Psoas muscle (tissue), 8 donors: ENCODE results near the gene DPF1. TPM values are rescaled to one million over a fixed set of nuclear protein-coding genes. Genes with fewer than 3 reads are reported as not detected.

Source experiments
- ATAC-seq, 4 donors: fragments of 200-7000 bp; cut with Tn5 transposase; one replicate each; pipeline ENCODE4 v1.9.1; 2020; ENCODE audit warnings: moderate library complexity in 3 of 4, mild to moderate bottlenecking in 2 of 4
- DNase-seq, 2 donors: peaks; one replicate each; pipeline ENCODE4 v3.0.0-alpha.2; 2020
- H3K27ac ChIP-seq: fragments of 200-600 bp; one replicate; pipeline ENCODE4 v1.8.0; 2022
- H3K27me3 ChIP-seq, 3 donors: fragments of 200-600 bp in 1 of 3; one replicate each; pipeline versions ENCODE4 v1.6.1 to v1.8.0; 2013 to 2022; ENCODE audit warnings: low read length in 2 of 3, mild to moderate bottlenecking in 2 of 3, moderate library complexity in 1 of 3; ENCODE audit not compliant: insufficient read depth in 3 of 3
- H3K36me3 ChIP-seq, 2 donors: fragments of 200-600 bp in 1 of 2; one replicate each; pipeline versions ENCODE4 v1.6.1 to v1.8.0; 2013 to 2022; ENCODE audit warnings: low read depth in 1 of 2, mild to moderate bottlenecking in 1 of 2, moderate library complexity in 1 of 2; ENCODE audit not compliant: insufficient read depth in 1 of 2
- H3K4me1 ChIP-seq: fragments of 200-600 bp; one replicate; pipeline ENCODE4 v1.8.0; 2022
- H3K4me3 ChIP-seq: fragments of 200-600 bp; one replicate; pipeline ENCODE4 v1.8.0; 2022; ENCODE audit warnings: mild to moderate bottlenecking
- H3K9me3 ChIP-seq: fragments of 200-600 bp; one replicate; pipeline ENCODE4 v1.8.0; 2022
- CTCF ChIP-seq: fragments of 200-600 bp; IDR thresholded peaks from one replicate; pipeline ENCODE4 v1.8.0; 2022; ENCODE audit warnings: antibody characterized with exemption
- WGBS, 3 donors: extraction: QIAGEN DNeasy Blood & Tissue Kit; methylation state at CpG; one replicate each; pipeline versions ENCODE4 v1.1.6 to v1.1.7; 2013; 5-methylcytosine and 5-hydroxymethylcytosine counted together
- intact Hi-C, 2 donors: fragments of 100-400 bp; cut with DNase I; formaldehyde crosslinking; loops; one replicate each; pipeline versions ENCODE4 v1.11.0 to v1.14.2; 2022
- polyA plus RNA-seq, 3 donors: library from polyadenylated mRNA; stranded (reverse); fragments of 200-250 nt; gene quantifications; one replicate each; pipeline ENCODE4 v1.2.3, GENCODE V29; 2013
- total RNA-seq, 4 donors: library from RNA; stranded (reverse); fragmentation: NEBNext Ultra II Directional in 2 of 4; extraction: Animal tissue kit (Norgen Biotek cat#: 25700) in 2 of 4; gene quantifications; one replicate each; pipeline versions ENCODE4 v1.2.1 to v1.2.4, GENCODE V29; 2021 to 2023
- donor health status: healthy with polysubstance abuse.
- donor health status: DM: no; HTN: no; CAD: no; lungs with moderate emphysema.
- donor health status: Bipolar disorder and iron deficiency.
- donor health status: healthy.
- donor health status: DM: yes; HTN: yes; CAD: no.
- donor health status: DM: no; HTN: no; CAD: no.
- donor health status: DM: no; HTN: no; CAD: no.
- donor health status: DM: yes; HTN: yes; CAD: no.

The DPF1 gene
- total and polyA plus RNA-seq, 7 donors, result 0.07 to 0.17 (median 0.16) TPM; not detected in 4

- 85 to 91% (median 91%) methylated on average over 15 to 16 of the region's 16 CpGs for WGBS, 3 donors
Observed at GRCh38 chr19:38206928-38207327, 17.1 kb downstream of the DPF1 start.

DNA sequence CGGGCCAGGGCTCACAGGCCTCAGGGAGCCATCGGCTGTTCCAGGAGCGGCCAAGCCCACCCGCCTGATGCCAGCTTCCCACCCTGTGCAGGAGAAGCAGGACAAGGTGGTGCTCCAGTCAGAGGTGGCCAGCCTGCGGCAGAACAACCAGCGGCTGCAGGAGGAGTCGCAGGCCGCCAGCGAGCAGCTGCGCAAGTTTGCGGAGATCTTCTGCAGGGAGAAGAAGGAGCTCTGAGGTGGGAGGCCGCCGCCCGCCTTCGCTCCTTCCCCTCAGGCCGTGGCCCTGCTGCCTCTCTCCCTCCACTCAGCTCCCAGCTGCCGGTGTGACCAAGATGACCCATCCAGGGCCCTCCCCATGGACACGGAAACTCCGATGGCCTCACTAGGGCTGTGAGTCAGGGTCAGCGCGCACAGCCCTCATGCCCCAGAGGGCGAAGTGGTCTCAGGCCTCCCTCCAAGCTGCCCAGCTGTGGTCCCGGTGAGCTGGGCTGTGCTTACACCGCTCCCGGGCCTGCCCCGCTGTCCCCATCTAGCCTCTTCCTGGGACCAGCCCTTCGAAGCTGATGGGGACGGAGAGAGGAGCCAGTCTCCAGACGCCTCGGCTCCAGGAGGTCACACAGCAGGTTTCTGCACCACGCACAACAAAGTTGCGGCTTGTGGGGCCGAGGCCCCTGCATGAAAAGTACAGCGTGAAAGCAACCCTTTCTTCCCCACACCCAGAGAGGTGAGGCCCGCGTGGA is 17.8 kb downstream of the DPF1 start:
- H3K36me3 ChIP-seq, result peaks cover 10 to 51% of the 10 kb centered on the region in 2 donors
- DNase-seq (no peak), ATAC-seq (no peak)
- no peak overlapping the region for H3K4me3 ChIP-seq
- H3K4me1 ChIP-seq, result no peaks in the 10 kb centered on the region
- no peak overlapping the region for H3K27ac ChIP-seq
- WGBS, 3 donors, result 87 to 90% (median 87%) methylated on average over 33 to 36 of the region's 36 CpGs
- TF ChIP-seq CTCF, result no peak
- H3K27me3 ChIP-seq, result peaks cover 0 to 32% (median 16%) of the 10 kb centered on the region in 3 donors
- intact Hi-C loops, result no loop called here
- no peaks in the 10 kb centered on the region for H3K9me3 ChIP-seq

More at GRCh38 chr19:38206928-38207327, 17.1 kb downstream of the DPF1 start:
- H3K27me3 ChIP-seq, result peaks cover 0 to 40% (median 18%) of the 10 kb centered on the region in 3 donors
- H3K4me3 ChIP-seq, result no peak overlapping the region
- H3K9me3 ChIP-seq, result no peaks in the 10 kb centered on the region
- no peak overlapping the region for H3K27ac ChIP-seq
- no peak for DNase-seq
- H3K36me3 ChIP-seq, result peaks cover 7 to 43% of the 10 kb centered on the region in 2 donors
- no peak for TF ChIP-seq CTCF
- intact Hi-C loops, result no loop called here
- ATAC-seq, result no peak
- H3K4me1 ChIP-seq, result no peaks in the 10 kb centered on the region

- intact Hi-C loops, result no loop called here
- Histone ChIP-seq H3K9me3 (no peaks in the 10 kb centered on the region), H3K27me3 (peaks cover 0 to 18% (median 6%) of the 10 kb centered on the region in 3 donors), H3K4me3 (no peak overlapping the region), H3K4me1 (no peaks in the 10 kb centered on the region), H3K27ac (no peak overlapping the region), H3K36me3 (peaks cover 12 to 63% of the 10 kb centered on the region in 2 donors)
- TF ChIP-seq CTCF, result no peak
- 93 to 95% (median 93%) methylated on average over 8 of the region's 8 CpGs for WGBS, 3 donors
- ATAC-seq (no peak), DNase-seq (no peak)
Observed at GRCh38 chr19:38204728-38205127, 19.3 kb downstream of the DPF1 start.

GRCh38 chr19:38204096-38204495 is 19.9 kb downstream of the DPF1 start:
- Histone ChIP-seq H3K4me3 (no peak overlapping the region), H3K9me3 (no peaks in the 10 kb centered on the region), H3K27me3 (peaks cover 0 to 12% (median 0%) of the 10 kb centered on the region in 3 donors), H3K36me3 (peaks cover 12 to 67% of the 10 kb centered on the region in 2 donors), H3K4me1 (no peaks in the 10 kb centered on the region), H3K27ac (no peak overlapping the region)
- intact Hi-C loops, result no loop called here
- DNase-seq (no peak), ATAC-seq (no peak)
- TF ChIP-seq CTCF, result no peak
- WGBS, 3 donors, result 91 to 96% (median 95%) methylated on average over 8 of the region's 8 CpGs
